GM20000 (cell line): ENCODE data around the gene ALAD.

Source experiments
- DNase-seq: peaks from one replicate; pipeline ENCODE4 v3.0.0; 2012; ENCODE audit warnings: low spot score
- TF ChIP-seq, protein P1 (sequence below): IDR thresholded peaks from 2 replicates; pipeline ENCODE4 v1.5.1; 2012; ENCODE audit warnings: mild to moderate bottlenecking, control low read depth; ENCODE audit errors: extremely low read depth, missing control alignments

Gene ALAD

GRCh38 chr9:113398796-113399195 lies 2.3 kb downstream of the ALAD start:
- TF ChIP-seq, protein P1, sequence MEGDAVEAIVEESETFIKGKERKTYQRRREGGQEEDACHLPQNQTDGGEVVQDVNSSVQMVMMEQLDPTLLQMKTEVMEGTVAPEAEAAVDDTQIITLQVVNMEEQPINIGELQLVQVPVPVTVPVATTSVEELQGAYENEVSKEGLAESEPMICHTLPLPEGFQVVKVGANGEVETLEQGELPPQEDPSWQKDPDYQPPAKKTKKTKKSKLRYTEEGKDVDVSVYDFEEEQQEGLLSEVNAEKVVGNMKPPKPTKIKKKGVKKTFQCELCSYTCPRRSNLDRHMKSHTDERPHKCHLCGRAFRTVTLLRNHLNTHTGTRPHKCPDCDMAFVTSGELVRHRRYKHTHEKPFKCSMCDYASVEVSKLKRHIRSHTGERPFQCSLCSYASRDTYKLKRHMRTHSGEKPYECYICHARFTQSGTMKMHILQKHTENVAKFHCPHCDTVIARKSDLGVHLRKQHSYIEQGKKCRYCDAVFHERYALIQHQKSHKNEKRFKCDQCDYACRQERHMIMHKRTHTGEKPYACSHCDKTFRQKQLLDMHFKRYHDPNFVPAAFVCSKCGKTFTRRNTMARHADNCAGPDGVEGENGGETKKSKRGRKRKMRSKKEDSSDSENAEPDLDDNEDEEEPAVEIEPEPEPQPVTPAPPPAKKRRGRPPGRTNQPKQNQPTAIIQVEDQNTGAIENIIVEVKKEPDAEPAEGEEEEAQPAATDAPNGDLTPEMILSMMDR: no peak
- no peak for DNase-seq

GRCh38 chr9:113397203-113397631 lies 3.9 kb downstream of the ALAD start:
- TF ChIP-seq, protein P1: no peak
- no peak for DNase-seq

- TF ChIP-seq, protein P1: no peak
- DNase-seq: no peak
Observed at GRCh38 chr9:113395000-113395861, 5.9 kb downstream of the ALAD start.

- TF ChIP-seq, protein P1: no peak
- no peak for DNase-seq
Observed at GRCh38 chr9:113393281-113393680, 7.8 kb downstream of the ALAD start.

DNA sequence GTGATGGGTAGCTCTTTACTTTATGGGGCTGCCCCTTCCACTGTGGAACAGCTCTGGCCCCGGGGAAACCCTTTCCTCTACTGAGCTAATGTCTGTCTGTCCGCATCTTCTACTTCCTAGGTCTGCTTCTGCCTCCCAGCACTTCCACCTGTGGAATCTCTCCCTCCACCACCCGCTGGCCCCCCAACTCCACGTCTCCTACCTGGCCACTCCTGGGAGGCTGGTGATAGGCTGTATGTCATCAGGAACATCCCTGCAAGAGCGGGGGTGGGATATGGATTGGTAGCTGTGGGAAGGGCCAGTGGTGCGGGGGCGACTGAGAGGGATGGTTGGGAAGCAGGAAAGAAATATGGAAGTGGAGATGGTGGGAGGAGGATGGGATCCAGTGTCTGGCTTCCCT lies 9.2 kb downstream of the ALAD start:
- DNase-seq: no peak
- TF ChIP-seq, protein P1: no peak

DNA sequence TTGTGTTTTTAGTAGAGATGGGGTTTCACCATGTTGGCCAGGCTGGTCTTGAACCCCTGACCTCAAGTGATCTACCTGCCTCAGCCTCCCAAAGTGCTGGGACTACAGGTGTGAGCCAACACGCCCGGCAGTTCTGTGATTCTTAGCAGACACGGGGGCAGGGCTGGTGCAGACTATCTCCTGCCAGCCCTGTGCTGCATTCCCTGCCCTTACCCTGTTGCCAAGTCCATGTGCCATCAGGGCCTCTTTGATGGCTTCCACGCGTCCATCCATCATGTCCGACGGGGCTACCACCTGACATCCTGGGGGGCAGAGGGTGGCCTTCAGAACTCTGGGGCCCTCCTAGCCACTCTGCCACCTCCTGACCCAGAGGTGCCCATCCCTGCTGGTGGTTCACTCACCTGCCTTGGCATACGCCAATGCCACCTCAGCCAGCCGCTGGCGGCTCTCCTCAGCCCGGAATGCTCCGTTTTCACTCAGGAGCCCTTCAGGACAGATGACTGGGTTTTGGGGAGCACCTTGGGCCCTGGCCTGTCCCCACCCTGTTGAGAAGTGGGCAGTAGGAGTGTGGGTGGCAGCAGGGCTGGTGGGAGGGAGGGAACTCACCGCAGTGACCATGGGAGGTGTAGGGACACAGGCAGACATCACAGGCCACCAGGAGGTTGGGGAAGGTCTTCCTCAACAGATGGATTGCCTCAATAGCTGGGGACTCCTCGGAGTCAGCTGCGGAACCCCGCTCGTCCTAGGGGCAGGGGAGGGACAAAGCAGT lies 10.7 kb downstream of the ALAD start:
- TF ChIP-seq, protein P1: no peak
- DNase-seq: no peak

- TF ChIP-seq, protein P1: no peak
- DNase-seq: no peak
Observed at GRCh38 chr9:113389451-113389850, 11.6 kb downstream of the ALAD start.
